H1 (cell line): ENCODE results near the gene ACLY.

Experiments
- KDM5A ChIP-seq: fragments of 200-600 bp; IDR thresholded peaks from 2 replicates; pipeline ENCODE4 v1.7.1; 2012; ENCODE audit warnings: mild to moderate bottlenecking, low read length, inconsistent platforms, mixed read lengths
- TCF12 ChIP-seq: IDR thresholded peaks from 2 replicates; pipeline ENCODE4 v1.6.1; 2011; ENCODE audit warnings: low read depth, mild to moderate bottlenecking, low read length
- ZNF274 ChIP-seq: IDR thresholded peaks from 2 replicates; pipeline ENCODE4 v1.7.0; 2012; ENCODE audit warnings: low read length, borderline replicate concordance; ENCODE audit errors: extremely low read depth

DNA sequence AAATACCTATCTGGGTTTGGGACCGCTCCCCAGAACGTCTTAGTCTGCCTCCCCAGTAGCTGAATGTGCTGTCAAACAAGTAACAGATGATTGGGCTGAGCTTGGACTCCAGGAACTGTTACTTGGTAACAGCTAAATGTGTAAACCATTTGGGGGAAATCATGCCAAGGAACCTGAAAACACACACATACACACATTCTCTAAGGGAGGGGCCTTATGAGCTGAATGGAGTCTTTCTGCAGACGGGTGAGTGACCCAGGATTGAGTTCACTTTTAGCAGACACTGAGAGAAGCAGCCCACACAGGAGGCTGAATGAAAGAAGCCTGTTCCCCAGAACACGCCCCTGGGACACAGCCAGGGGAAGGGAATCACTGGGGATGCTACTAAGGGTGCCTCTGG lies 1.6 kb downstream of the ACLY start:
- no peak for TF ChIP-seq TCF12
- no peak for TF ChIP-seq ZNF274
- TF ChIP-seq KDM5A = no peak
